GM19324 (cell line): ENCODE results near the gene NAV2.

Experiments used
- ATAC-seq: cut with Tn5 transposase; IDR thresholded peaks from one replicate; pipeline ENCODE4 v1.9.1; 2021; ENCODE audit warnings: mild to moderate bottlenecking, moderate library complexity; ENCODE audit not compliant: unreplicated experiment, low FRiP score

The NAV2 gene

DNA sequence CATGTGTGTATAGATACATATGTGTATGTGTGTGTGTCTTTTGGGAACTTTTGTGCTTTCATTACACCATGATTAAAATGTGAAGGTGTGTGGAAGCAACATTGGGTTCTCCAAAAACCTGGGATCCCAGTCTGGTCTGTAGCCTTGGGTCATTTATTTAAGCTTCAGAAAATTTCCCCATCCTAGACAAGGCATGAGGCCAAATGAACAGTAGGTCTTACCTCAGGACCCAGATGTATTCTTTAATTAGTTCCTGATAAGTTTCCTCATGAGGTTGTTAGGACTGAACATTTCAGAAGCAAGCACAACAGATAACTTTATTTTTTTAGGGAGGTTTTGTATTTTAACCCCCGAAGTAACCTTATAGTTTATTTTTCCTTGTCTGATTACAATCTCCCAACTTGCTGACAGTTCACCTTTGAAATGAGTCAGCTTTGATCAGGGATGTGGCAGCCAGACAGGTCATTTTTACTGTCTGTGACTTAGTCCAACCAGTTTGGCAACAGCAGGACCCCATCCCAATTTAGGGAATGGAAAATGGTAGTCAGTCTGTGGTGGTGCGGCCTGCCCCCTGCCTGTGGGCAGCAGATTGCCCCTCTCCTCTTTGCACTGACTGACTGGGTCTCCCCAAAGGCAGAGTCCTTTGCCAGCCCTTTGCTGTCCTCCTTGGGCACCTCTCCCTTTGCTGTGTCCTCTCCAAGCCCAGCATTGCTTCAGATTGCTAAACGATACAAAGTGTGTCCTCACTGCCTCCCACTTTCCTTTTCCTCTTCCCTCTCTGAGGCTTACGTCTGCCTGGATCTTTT lies 88.3 kb downstream of the NAV2 start:
- ATAC-seq, result no peak

DNA sequence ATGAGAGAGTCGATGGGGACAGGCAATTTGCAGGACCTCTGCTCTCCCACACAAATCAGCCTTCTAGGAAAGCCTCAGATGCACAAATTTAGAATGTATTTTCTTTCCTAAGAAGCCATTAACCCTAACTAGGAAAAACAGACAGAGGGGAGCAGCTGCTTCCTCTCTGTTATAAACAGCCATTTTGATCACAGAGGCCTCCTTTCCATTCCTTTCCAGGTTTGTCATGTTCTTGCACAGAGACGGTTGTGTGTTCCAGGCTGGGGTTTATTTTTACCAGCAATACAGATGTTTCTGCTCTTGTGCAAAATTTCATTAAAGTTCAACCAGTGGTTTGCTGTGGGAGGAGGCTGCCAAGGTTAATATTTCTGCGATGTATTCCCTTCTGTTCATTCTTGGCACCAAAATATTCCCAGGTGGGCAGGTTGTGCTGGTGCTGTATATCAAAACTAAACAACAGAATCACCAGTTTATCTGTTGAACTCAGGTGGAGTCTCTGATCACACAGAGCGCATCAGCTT lies 90.2 kb downstream of the NAV2 start:
- no peak for ATAC-seq

DNA sequence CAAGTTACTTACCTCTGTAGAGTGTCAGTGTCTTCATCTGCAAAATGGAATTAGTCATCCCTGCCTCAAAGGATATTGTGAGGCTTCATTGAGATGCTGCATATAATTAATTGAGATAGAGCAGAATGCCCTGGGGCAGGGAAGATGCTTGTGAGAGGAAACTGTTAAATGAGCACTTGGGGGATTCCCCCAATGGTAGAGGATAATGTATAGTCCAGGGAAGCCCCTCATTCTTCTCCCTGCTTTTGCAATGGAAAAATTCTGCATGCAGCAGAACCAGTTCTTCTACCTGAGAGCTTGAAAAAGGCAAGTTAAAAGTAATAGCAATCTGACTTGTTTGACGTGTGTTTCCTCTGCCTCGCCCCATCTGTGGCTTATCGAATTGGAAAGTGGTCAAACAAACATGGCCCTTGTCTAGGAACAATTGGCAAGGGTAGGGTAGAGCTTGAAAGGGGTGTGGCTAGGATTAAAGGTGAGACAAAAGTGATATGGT lies 90.9 kb downstream of the NAV2 start:
- no peak for ATAC-seq

DNA sequence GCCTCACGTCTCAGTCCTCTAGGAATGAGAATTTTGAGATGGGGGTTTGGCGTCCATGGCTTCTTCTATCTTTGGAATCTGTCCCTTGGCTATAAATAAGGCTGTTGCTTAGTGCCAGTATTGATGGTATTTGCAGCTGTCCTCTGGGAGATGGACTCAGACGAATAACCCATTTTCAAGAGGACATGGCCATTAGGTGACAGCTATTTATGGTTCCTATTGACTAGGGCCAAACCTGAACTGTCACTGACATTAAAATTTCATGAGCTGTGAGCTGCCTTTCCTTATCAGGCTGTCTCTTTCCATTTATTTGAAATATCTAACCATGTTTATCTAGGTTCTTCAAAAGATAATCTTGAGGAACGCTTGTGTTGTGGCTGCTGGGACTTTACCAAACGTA lies 92.7 kb downstream of the NAV2 start:
- no peak for ATAC-seq

DNA sequence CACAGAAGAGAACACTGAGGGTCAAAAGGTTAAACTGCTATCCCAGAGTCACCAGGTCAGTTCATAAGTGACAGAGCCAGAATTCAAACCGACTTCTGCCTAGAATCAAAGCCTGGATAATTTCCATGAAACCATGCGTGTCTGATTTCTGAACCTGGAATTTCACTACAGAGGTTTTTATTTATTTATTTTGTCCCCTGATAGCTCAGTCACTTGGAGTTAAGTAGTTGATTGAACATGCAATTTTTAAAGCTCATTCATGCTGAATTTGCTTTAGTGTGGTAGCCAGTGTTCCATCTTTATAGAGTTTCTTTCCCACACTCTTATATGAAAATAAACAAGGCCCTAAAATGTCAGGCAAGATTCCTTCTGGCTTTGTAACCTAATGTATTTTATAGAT lies 93.2 kb downstream of the NAV2 start:
- no peak for ATAC-seq

DNA sequence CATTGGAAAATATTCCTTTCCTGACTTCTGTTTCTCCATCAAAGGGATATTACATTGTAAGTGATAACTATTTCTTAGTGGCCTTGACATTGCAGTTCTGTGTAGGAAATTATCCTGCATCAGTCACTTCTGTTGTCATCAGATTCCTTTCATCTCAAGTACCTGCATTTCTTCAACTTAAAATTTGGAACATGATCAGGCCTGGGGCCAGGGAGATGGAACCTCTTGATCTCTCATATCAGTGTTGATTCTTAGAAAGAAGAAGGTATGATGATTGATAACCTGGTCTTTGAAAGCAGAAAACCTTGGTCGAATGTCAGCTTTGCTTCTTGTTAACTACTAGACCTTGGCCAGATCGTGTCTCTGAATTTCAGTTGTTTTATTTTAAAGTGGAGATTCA lies 93.6 kb downstream of the NAV2 start:
- no peak for ATAC-seq

DNA sequence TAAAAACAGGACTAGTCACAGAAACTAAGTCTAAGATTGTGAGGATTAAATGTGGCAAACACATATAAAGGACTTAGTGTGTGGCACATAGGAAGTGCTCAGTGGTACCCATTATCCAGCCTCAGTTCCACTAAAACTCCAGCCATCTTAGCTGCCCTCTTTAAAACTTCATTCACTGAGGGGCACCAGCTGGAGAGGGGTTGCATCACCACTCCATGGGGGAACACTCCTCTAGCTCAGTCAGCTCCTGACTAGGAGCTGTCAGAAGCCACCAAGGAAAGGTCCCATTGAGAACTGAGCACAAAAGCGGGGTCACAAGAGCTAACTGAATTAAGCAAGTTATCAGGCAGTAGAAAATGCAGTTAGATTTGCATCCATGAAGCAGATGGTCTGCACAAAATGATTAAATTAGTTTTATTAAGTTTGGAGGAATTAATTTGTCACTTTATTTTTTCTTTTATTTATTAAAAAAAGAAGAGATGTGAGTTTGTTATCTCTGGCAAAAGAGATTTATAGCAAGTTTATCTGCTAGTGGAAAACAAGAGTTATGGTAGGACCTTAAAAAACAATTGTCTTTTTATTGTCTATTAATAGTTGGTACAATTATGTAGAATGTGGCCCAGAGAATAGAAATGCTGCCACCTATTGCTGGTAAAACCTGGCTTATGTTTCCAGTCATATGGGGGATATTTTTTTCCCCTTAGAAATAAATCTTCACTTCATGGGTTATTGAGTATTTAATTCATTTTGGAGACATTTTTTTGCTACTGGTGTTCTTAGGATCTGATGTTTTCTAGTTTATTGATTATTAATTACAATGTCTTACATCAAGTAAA lies 95.7 kb downstream of the NAV2 start:
- no peak for ATAC-seq

DNA sequence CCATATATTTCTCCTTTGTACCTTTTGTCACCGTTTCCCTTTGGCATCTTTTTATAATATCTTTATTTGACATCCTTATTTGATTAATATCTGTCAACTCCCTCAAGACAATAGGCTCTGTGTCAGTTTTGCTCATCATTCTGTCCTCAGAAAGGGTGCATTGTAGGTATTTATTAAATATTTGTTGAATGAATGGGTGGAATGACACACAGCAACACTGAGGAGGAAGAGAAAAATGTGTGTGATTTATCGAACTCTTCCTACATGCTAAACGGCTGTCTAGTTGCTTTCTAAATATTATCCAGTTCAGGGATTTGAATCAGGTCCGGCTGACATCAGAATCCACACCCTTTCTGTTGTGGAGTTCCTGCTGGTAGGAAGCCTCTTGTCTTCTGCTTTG lies 98.2 kb downstream of the NAV2 start:
- ATAC-seq, result no peak

DNA sequence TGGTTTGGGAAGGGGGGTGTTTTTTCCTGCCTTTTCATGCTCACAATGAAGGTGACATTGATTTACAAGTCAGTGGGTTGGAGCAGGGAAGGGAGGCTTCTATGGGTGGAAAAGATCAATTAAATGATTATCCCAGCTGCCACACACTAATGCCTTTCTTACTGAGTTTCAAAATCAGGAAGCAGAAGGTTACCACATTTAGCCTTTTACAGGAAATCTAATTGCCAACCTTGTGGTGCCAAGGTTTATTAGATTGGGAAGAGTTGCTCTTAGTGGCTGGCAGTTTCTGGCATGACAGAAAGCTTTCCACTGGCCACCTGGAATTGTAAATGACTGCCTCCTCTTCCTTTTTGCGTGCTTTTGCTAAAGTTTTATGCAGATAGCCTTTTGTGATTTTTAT lies 98.7 kb downstream of the NAV2 start:
- ATAC-seq, result no peak

DNA sequence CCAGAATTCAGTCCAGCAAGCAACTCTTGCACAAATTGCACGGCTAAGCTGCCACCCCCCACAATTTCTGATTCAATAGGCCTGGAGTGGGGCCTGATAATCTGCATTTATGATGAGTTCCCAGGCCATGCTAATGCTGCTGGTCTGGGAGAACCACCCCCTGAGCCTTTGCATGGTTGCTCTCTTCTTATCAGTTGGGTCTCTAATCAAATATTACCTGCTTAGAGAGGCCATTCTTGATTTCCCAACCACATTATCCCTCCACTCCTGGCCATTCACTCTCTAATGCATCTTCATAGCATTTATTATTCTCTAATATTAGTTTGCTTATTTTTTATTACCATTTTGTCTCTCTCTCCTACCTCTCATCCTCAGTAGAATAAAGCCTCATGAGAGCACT lies 99.5 kb downstream of the NAV2 start:
- no peak for ATAC-seq

DNA sequence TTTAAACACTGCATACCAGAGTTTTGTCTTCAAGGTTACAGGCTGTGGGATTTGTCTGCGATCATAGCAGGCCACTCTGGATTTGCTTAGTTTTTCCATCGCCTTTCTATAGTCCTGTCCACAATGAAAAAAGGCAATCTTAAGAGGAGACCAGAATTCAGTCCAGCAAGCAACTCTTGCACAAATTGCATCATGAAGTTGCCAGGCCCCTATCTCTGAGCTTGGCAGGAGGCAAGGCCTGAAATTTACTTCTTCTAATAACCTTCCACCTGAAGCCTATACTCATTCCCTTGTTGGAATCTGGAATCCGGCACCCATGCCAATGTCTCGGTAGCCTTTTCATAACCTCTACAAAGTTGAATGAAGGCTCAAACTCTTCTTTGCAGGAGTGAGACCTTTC lies 100.1 kb downstream of the NAV2 start:
- ATAC-seq, result no peak

DNA sequence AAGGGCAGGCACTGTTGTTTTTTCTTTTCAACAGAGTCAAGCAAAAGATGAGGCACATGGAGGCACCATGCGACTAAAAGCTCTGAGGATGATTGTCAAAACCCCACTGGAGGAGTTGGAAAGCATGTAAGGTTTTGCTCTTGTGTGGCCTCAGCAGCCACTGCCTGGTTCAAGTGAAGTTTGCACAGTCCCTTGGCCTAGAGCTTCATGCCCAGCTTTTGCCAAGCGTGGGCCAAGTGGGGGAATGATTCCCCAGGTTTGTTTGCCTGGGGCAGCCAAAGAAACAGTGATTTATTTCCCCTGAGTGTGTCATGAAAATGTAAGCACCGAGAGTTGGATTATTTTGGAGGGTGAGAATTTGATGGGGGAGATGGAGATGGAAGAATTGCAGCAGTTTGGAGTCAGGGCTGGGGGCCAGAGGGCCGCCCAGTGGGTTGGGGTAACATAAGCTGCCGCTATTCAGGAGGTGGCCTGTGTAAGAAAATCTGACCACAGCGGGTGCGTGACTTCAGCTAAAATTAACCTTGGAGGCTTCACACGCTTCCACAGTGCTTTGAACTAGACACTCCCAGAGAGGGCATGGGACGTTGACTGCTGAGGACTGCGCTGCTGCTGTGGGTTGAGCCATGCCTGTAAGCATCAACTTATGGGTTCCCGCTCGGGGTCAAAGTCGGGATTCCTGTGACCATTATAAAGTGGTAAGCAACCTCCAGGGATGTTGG lies 100.7 kb downstream of the NAV2 start:
- no peak for ATAC-seq

DNA sequence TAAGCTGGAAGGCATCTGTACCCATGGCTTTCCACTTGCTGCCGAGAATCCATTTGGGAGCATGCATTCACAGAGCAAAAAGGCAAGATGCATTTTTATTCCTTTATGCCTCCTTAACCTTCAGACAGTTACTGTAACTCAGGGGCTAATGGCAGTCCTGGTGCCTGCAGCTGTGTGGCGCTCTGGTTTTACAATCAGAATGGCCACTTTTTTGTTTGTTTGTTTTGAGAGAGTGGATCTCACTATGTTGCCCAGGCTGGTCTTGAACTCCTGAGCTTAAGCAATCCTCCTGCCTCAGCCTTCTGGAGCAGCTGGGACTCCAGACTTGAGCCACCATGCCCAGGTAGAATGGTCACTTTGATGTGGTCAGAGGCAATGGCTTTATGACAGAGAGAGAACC lies 101.8 kb downstream of the NAV2 start:
- ATAC-seq, result no peak

DNA sequence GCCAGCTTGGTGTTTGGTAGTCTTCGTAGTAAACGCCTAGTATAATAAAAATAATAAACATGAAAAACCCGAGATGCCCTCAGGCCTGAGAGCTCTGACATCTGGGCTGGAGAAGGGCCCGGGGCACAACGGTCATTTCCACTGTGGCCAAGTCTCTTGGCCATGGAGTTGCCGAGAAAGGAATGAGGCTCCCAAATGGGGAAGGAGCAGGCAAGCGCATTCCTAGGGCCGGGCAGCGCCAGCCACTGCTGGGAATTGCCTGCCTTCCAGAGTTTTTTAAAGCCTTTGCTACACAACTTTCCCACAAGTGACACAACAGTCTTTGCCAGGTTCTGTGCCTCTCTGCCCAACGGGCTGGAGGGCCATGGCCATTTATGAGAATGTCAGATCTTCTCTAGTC lies 103.4 kb downstream of the NAV2 start:
- no peak for ATAC-seq

DNA sequence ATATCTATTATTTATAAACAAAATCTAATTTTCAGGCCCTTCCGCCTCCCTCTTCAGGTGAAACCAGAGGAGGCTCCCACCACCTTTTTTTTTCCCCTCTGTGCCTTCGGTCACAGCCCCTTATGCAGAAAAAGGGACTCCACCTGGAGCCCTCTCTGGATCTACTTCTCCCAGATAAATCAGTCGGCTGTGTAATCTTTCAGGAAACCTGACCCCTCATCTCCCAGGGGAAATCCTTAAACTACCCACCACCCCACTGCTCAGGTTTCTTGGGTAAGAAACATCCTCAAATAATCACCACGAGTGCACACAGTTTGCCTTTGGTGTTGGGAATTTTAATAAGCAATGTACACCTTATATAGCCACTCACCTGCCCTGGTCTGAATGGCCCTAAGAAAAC lies 104.2 kb downstream of the NAV2 start:
- ATAC-seq, result no peak

DNA sequence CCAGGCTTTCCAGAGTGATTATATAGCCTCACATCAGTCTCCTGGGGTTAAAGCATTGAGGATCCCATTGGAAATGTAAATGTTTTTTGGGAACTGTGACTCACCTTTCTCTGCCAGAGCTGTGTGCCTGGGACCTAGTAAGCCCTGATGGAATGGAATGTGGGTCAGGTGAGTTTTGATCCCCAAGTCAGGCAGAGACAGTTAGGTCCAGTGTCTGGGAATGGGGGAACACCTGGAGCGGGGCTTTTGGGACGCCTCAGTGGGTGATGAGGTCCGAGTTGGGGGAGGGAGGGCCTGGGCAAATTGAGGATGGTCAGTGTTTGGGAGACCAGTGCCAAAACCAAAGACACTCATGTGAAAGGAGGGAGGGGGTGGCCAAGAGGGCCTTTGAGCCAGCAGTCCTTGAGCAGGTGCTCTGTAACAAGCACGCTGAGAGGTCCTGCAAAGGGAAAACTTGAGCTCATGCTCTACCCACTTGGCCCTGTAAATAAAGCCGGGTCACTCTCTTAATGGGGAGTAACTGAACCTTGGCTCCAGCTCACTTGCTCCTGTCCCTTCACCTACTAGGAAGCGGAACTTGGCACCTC lies 104.7 kb downstream of the NAV2 start:
- ATAC-seq, result no peak

DNA sequence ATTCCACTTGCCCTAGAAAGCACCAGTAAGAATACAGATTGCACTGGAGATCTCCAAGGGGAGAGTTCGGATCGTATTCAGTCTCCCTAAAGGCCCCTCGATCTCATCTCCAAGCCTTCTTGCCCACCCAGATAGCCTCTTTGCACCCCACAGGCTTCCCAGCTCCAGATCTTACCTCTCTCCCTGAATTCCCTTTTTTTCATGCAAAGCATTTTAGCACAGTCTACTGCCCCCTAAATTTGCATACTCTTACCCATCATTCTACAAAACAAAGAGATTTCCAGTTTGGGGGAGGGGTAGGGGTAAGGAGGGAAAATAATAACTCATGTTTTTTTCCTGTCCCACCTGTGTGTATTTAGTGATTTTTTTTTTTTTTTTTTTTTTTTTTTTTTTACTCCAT lies 105.2 kb downstream of the NAV2 start:
- no peak for ATAC-seq

DNA sequence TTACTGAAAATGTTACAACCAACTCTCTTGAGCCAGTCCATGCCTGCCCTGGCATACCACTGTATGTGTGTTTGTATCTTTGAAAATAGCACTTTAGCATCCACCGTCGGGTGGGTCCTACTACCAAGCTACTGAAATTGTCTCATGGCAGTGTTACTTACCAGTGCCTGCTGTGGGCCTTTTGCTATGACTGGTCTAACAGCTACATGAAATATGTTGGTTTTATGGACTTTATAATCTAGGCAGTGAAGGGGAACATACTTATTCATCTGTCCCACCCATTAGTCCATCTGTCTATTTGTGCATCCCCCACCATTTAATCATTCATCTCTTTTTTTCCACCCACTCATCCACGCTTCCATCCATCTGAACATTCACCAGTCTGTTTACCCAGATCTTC lies 106.0 kb downstream of the NAV2 start:
- ATAC-seq, result no peak

DNA sequence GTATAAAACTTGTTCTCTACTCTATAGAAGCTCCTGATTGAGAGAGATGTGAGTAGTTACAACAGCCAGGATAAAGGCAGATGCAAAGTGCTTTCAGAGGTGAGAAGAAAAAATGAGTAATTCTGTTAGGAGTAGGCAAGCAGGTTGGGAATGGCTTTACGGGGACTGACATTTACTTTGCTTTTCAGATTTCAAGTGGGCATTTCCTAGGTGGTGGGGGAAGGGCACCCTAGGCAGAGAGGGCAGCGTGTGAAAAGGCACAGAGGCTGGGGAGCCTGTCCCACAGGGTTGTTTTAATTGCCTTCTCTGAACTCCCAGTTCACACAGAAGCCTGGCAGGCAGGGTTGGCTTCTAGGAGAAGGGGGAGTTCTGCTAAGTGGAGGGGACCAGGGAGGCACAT lies 106.5 kb downstream of the NAV2 start:
- no peak for ATAC-seq

DNA sequence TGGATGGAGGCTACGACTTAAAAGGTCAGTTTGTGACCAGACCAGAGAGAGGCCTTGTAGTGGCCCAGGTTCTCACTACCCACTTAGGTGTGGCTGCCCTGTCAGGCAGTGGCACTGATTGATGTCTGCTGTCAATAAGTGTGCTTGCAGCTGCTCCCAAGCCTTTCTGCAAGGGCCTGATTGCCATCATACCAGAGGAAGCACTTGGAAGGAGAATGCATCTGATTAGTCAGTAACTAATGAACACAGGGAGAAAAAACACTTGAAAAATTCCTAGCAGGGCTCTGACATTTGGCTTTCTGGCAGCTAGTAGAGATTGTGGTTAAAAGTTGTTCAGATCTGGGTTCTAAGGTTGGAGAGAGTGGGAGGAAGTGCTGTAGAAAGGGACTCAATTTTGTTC lies 107.5 kb downstream of the NAV2 start:
- no peak for ATAC-seq
